Measurements from ENCODE around the gene FHL1. TPM values are rescaled to one million over a fixed set of nuclear protein-coding genes. Genes with fewer than 3 reads are reported as not detected.

The FHL1 gene
- total RNA-seq, 1 experiment from 2014 or later: 95.8 TPM

DNA sequence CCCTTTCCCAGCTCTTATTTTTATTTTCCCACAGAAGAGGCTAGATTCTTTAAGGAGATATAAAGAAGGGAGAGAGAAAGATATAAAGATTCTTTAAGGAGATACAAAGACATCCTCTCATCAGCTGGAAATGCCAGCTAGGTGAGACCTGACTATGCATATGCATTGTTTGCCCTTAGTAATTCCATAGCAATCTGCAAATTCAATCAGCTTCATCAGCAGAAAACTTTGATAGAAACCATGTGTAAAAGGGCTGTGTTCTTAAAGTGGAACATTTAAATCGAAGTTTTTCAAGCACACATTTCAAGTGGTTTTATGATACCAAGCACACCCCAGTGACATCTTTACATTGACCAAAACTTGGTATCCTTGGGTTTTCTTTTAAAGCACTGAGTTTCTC lies 24.1 kb downstream of the FHL1 start:
- in situ Hi-C loops (cut with HindIII; ENCODE audit: low pct_unique_long_range_greater_than_20kb, low sequenced_read_pairs): no loop called here
- DNase-seq (ENCODE audit: low read depth): no peak

DNA sequence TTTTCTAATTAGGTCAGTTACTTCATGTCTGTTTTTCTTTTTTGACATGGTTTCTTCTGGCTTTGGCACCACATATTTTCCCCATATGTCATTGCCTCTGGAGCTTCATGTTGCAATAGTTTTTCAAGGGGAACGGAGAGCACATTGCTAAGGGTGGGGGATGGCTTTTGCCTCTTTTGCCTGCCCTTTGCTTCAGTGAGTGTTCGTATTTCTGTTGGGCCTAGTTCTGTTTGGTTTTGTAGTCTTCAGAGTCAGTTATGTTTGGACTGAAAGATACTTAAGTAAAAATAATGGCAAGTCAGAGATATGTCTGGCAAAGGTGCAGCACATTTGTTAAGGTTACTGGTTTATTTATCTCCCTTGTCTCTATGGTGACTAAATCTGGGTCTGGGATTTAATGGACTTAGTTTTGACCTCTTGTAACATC lies 29.1 kb downstream of the FHL1 start:
- DNase-seq (ENCODE audit: low read depth): peak; percentile 68
- in situ Hi-C loops (cut with HindIII; ENCODE audit: low pct_unique_long_range_greater_than_20kb, low sequenced_read_pairs): no loop called here

DNA sequence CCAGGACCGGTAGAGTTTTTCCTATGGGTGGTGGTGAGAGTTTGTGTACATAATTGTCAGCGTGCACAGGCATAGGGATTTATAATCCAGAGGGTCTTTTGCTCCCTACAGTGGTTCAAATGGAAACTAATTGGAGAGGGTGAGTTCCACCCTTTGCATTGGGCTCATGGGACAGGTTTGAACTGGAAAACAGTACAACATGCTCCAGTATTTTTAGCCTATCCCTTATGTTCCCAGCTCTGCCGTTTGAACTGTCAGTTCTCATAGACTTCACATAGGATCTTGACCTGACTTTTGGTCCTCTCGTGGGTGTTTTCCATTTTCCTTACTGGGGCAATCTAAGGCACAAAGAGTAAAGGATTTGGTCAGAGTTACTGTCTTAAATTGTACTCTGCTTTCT lies 31.8 kb downstream of the FHL1 start:
- no peak for DNase-seq (ENCODE audit: low read depth)
- in situ Hi-C loops (cut with HindIII; ENCODE audit: low pct_unique_long_range_greater_than_20kb, low sequenced_read_pairs): no loop called here

DNA sequence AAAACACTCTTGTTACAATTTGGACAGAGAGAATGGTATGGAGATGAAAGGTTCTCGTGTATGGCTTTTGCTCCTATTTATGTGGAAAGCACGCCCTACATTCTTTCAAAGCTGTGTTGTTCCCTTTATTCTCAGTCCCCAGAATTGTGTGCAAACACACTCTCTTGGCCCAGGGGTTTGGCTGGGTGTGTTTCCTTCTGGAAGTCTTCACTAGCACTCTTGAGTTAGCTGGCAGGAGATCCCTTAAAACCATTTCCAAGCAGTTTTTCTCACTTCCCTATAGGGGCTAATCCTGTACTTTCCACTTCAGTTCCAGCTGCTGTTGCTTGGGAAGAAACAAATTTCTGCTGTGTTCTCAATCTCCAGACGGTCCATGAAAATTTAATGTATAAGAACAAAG lies 35.1 kb downstream of the FHL1 start:
- in situ Hi-C loops (cut with HindIII; ENCODE audit: low pct_unique_long_range_greater_than_20kb, low sequenced_read_pairs): no loop called here
- no peak for DNase-seq (ENCODE audit: low read depth)

DNA sequence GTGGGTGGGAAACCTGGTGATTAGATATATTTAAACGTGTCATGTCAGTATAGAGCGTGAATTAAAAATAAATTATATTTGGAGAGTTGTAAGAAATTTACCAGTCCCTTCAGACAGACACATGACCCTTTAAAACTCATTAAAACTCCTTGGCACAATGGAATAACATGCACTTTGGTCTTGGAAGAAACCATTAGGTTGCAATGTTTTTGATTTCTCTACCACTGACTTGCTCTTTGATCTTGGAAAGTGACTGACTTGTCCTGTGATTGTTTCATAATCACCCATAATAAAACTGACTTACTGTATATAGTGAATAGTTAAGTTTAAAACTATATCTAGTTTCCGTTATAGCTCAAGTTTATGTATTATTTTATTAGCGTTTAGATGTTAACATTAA lies 35.8 kb downstream of the FHL1 start:
- in situ Hi-C loops (cut with HindIII; ENCODE audit: low pct_unique_long_range_greater_than_20kb, low sequenced_read_pairs): no loop called here
- DNase-seq (ENCODE audit: low read depth): no peak

- in situ Hi-C loops (cut with HindIII; ENCODE audit: low pct_unique_long_range_greater_than_20kb, low sequenced_read_pairs): no loop called here
- DNase-seq (ENCODE audit: low read depth): no peak
Measured at GRCh38 chrX:136183917-136184316, 36.6 kb downstream of the FHL1 start.

DNA sequence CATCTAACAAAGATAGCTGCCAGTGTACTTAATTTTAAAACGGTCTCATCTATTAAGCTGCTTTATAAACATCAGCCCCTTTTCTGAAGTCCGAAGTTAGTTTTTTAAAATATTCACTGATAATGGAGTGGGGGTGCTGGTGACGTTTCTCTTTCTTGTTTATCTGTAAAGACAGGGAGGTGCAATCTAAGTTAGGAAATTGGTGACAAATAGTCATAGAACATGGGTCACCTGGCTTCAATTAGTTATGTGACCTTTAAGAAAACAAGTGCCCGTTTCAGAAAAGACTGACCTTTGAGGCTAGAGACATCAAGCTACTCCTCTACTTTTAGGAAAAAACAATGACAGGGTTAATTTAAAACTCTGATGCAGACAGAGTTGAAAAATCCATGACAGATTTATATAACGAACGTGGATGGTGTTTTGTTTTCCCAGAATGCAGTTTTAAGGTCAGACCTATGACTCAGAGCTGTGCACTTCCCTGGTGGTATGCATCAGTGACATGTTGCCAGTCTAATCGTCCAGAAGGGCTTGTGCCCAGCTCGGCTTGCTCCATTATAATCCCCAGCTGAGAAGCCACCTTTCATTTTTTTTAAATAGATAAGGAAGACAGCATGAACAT lies 38.2 kb downstream of the FHL1 start:
- peak; percentile 63 for DNase-seq (ENCODE audit: low read depth)
- in situ Hi-C loops (cut with HindIII; ENCODE audit: low pct_unique_long_range_greater_than_20kb, low sequenced_read_pairs): no loop called here

GRCh38 chrX:136186023-136186413 lies 38.7 kb downstream of the FHL1 start:
- in situ Hi-C loops (cut with HindIII; ENCODE audit: low pct_unique_long_range_greater_than_20kb, low sequenced_read_pairs): no loop called here

GRCh38 chrX:136189222-136189621 lies 41.9 kb downstream of the FHL1 start:
- no peak for DNase-seq (ENCODE audit: low read depth)
- in situ Hi-C loops (cut with HindIII; ENCODE audit: low pct_unique_long_range_greater_than_20kb, low sequenced_read_pairs): no loop called here

More at GRCh38 chrX:136186023-136186413, 38.7 kb downstream of the FHL1 start:
- DNase-seq (ENCODE audit: low read depth): no peak

- DNase-seq (ENCODE audit: low read depth): peak; percentile 57
- in situ Hi-C loops (cut with HindIII; ENCODE audit: low pct_unique_long_range_greater_than_20kb, low sequenced_read_pairs): no loop called here
Measured at GRCh38 chrX:136190038-136190713, 42.8 kb downstream of the FHL1 start.

- no peak for DNase-seq (ENCODE audit: low read depth)
- in situ Hi-C loops (cut with HindIII; ENCODE audit: low pct_unique_long_range_greater_than_20kb, low sequenced_read_pairs): no loop called here
Measured at GRCh38 chrX:136191171-136191570, 43.8 kb downstream of the FHL1 start.

GRCh38 chrX:136192135-136192534 lies 44.8 kb downstream of the FHL1 start:
- in situ Hi-C loops (cut with HindIII; ENCODE audit: low pct_unique_long_range_greater_than_20kb, low sequenced_read_pairs): no loop called here
- DNase-seq (ENCODE audit: low read depth): no peak

- in situ Hi-C loops (cut with HindIII; ENCODE audit: low pct_unique_long_range_greater_than_20kb, low sequenced_read_pairs): no loop called here
- no peak for DNase-seq (ENCODE audit: low read depth)
Measured at GRCh38 chrX:136192839-136193414, 45.6 kb downstream of the FHL1 start.

- in situ Hi-C loops (cut with HindIII; ENCODE audit: low pct_unique_long_range_greater_than_20kb, low sequenced_read_pairs): no loop called here
Measured at GRCh38 chrX:136193771-136194170, 46.4 kb downstream of the FHL1 start.

DNA sequence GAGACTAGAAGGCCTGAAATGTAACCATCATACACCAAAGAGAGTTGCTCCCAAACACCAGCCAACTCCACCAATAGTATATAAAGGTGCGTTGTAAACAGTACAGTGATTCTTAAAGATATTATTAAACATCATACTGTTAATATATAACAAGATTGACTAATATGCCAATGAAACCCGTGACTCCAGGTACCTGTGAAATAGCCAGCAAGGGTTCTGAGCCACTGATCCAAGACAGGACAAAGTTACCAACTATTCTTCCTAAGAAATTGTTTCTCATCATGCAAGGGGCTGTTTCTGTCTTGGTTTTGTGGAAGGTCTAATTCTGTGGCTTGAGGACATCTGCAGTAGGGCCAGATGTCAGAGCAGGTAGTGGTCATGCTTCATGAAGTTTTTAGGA lies 47.2 kb downstream of the FHL1 start:
- peak; percentile 68 for DNase-seq (ENCODE audit: low read depth)
- in situ Hi-C loops (cut with HindIII; ENCODE audit: low pct_unique_long_range_greater_than_20kb, low sequenced_read_pairs): no loop called here

More at GRCh38 chrX:136193771-136194170, 46.4 kb downstream of the FHL1 start:
- peak; percentile 80 for DNase-seq (ENCODE audit: low read depth)

DNA sequence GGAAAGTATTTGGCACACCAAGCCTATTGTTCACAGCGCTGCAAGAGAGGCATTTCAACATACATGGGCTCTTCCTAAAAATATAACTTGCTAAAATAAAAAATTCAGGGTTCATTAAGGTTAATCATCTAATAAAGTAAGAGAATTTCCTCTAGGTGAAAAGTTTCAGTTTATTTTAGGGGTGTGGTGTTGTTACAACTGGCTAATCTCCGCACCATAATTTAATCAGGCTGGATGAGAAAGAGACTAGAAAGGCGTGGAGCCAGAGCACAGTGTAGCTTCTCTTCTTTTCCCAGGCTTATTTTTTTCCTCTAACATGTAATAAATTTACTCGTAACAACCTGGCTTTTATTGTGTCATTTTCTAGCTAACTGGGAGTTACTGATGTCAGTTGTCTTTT lies 47.9 kb downstream of the FHL1 start:
- DNase-seq (ENCODE audit: low read depth): peak; percentile 52
- in situ Hi-C loops (cut with HindIII; ENCODE audit: low pct_unique_long_range_greater_than_20kb, low sequenced_read_pairs): no loop called here

DNA sequence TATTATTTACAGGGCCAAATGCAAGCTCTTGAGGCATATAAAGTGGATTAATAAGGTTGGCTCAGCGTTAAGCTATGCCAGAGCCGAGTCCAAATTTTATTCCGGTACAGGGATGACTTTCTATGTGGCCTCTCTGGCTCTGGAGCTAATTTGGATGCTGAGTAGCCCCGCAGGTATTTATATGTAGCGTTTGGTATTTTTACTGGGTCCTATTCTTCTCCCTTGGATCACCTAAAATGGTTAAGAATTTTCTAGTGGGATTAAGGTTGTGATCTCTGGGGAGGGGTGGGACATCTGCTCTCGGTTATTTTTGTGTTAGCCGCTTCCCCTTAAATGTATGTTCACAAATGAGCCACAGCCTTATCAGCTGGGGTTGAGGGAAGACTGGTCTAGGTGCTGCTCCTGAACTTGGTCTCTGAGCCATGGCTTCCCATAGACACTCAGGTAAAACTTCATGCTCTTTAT lies 49.4 kb downstream of the FHL1 start:
- in situ Hi-C loops (cut with HindIII; ENCODE audit: low pct_unique_long_range_greater_than_20kb, low sequenced_read_pairs): no loop called here
- no peak for DNase-seq (ENCODE audit: low read depth)

DNA sequence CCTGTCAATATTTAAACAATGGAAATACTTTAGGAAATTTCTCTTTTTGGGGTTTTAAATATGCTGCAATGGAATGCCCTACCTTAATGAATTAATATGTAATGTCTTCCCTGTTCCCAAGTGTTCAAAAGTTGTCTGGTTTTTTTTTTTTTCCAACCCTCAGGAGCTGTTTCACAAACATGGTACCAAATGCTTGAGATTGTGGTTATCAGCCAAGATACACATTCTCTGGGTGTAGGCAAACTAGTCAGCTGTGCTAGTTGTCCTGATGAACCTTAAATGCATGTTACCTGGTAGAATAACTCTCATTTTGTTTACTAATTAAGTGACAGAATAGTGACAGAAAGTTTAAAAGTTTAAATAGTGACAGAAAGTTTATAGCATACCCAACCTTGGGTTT lies 50.7 kb downstream of the FHL1 start:
- in situ Hi-C loops (cut with HindIII; ENCODE audit: low pct_unique_long_range_greater_than_20kb, low sequenced_read_pairs): no loop called here
- DNase-seq (ENCODE audit: low read depth): peak; percentile 45

GRCh38 chrX:136198678-136199243 lies 51.4 kb downstream of the FHL1 start:
- DNase-seq (ENCODE audit: low read depth): no peak
- in situ Hi-C loops (cut with HindIII; ENCODE audit: low pct_unique_long_range_greater_than_20kb, low sequenced_read_pairs): no loop called here
